ENCODE results near the gene DLL4.

Gene DLL4

DNA sequence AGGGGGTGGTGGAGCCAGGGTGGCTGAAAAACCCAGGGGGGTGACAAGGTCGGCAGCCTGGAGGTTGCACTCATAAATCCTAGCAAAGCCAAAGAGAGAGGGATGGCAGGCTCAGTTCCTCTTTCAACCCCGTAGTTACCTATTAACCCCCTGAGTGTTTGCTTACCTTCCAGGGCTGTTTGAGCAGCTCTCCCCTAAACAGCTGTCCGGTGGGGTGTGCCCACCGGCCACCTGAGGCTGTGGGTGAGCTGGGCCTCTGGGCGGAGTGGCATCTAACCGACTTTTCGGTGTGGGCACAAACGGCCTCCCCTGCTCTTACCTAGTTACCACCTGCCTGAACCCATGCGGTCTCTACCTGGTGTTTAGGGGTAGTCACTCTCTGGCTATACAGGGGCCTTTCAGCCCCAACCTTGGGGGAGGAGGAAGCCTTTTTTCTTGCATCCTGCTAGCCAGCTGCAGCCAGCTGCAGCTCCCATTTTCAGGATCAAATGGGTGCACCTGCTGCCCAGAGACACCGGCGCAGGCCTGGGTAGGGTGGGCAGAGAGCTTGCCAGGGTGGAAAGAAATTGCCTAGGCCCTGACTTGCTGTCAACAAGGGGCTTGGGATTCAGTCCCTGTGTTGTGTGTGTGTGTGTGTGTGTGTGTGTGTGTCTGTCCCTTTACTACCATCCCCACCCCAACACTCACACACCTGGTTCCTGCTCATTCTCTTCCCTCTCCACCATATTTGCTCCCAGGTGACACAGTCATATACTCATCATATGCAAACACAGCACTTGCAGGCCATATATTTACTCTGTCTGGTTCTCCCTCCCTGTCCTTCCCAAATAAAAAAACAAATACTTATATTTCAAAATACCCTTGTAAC lies 3.7 kb downstream of the DLL4 start:
- Histone ChIP-seq H3K4me3 (no peak overlapping the region), H3K27ac (no peak overlapping the region)
- TF ChIP-seq, protein P1, sequence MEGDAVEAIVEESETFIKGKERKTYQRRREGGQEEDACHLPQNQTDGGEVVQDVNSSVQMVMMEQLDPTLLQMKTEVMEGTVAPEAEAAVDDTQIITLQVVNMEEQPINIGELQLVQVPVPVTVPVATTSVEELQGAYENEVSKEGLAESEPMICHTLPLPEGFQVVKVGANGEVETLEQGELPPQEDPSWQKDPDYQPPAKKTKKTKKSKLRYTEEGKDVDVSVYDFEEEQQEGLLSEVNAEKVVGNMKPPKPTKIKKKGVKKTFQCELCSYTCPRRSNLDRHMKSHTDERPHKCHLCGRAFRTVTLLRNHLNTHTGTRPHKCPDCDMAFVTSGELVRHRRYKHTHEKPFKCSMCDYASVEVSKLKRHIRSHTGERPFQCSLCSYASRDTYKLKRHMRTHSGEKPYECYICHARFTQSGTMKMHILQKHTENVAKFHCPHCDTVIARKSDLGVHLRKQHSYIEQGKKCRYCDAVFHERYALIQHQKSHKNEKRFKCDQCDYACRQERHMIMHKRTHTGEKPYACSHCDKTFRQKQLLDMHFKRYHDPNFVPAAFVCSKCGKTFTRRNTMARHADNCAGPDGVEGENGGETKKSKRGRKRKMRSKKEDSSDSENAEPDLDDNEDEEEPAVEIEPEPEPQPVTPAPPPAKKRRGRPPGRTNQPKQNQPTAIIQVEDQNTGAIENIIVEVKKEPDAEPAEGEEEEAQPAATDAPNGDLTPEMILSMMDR (IDR thresholded peaks at IDR 0.05) = no peak
- no peak for DNase-seq (ENCODE audit: low spot score)

DNA sequence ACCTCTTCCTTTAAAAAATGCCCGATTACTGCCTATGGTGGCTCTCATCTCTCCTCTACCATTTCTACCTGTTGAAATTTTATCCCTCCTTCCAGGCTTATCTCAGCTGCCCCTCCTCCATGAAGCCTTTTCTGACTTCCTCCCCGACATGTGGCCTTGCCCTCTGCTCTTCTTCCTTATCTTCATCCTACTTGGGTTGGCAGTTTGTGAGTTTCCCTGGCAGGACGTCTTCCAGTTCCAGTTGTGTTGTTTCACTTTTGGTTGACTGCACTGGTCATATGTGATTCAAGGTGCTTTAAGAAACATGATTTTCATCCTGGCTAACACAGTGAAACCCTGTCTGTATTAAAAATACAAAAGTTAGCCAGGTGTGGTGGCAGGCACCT lies 4.4 kb downstream of the DLL4 start:
- no peak for DNase-seq (ENCODE audit: low spot score)
- Histone ChIP-seq H3K27ac (no peak overlapping the region), H3K4me3 (no peak overlapping the region)
- TF ChIP-seq, protein P1 (IDR thresholded peaks at IDR 0.05) = no peak

DNA sequence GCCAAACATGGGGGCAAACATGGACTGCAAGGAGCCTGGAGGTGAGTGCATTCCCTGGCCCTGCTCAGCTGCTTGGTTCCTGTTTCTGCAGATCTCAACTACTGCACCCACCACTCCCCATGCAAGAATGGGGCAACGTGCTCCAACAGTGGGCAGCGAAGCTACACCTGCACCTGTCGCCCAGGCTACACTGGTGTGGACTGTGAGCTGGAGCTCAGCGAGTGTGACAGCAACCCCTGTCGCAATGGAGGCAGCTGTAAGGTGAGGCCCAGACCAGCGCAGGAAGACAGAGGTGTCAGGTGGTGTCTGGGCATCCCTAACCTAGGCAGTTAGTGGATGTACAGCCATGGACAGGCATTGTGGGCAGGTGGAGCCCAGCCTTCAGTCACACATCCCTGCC lies 5.3 kb downstream of the DLL4 start:
- H3K27ac ChIP-seq = no peak overlapping the region
- no peak for DNase-seq (ENCODE audit: low spot score)
- TF ChIP-seq, protein P1 (IDR thresholded peaks at IDR 0.05) = no peak
- no peak overlapping the region for H3K4me3 ChIP-seq

DNA sequence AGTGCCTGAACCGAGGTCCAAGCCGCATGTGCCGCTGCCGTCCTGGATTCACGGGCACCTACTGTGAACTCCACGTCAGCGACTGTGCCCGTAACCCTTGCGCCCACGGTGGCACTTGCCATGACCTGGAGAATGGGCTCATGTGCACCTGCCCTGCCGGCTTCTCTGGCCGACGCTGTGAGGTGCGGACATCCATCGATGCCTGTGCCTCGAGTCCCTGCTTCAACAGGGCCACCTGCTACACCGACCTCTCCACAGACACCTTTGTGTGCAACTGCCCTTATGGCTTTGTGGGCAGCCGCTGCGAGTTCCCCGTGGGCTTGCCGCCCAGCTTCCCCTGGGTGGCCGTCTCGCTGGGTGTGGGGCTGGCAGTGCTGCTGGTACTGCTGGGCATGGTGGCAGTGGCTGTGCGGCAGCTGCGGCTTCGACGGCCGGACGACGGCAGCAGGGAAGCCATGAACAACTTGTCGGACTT lies 7.1 kb downstream of the DLL4 start:
- Histone ChIP-seq H3K27ac (peak overlapping the region in 1 of 2 donors; percentile 69), H3K4me3 (no peak overlapping the region)
- TF ChIP-seq, protein P1 (IDR thresholded peaks at IDR 0.05) = no peak
- DNase-seq (ENCODE audit: low spot score) = no peak

DNA sequence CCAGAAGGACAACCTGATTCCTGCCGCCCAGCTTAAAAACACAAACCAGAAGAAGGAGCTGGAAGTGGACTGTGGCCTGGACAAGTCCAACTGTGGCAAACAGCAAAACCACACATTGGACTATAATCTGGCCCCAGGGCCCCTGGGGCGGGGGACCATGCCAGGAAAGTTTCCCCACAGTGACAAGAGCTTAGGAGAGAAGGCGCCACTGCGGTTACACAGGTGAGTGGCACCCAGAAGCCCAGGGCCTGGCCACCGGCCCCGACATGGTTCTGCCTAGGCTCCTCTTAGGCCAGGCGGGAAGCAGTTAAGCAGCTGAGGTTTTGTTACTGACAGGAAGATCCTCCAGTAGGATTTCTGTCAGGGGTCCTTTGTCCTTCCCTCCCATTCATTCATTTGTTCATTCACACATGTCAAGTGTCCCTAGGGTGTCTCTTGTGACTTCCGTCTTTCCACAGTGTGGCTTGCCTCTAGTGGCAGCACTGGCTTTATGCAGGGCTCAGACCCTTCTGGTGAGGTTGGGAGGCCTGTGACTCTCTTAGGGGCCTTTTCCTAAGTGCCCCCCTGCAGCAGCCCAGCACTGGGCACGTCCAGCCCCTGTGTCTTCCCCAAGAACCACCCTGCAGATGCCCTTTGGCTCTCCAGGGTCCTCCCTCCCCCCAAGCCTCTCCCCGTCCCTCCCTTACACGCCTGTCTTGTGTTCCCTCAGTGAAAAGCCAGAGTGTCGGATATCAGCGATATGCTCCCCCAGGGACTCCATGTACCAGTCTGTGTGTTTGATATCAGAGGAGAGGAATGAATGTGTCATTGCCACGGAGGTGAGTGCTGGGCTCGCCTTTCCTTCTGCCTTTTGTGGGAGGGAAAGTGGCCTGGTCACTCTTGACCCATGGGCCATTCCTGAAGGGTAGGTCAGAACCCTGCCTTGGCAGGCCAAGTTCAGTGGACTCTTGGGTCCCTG lies 7.8 kb downstream of the DLL4 start:
- TF ChIP-seq, protein P1 (IDR thresholded peaks at IDR 0.05) = no peak
- no peak for DNase-seq (ENCODE audit: low spot score)
- peak overlapping the region in 1 of 2 donors; percentile 69 for H3K27ac ChIP-seq
- H3K4me3 ChIP-seq = no peak overlapping the region

GRCh38 chr15:40937762-40938535 lies 8.8 kb downstream of the DLL4 start:
- TF ChIP-seq, protein P1 (IDR thresholded peaks at IDR 0.05) = no peak
- DNase-seq (ENCODE audit: low spot score) = no peak
- H3K27ac ChIP-seq = peak overlapping the region in 1 of 2 donors; percentile 69
- no peak overlapping the region for H3K4me3 ChIP-seq
